IPS-20b (cell line): ENCODE measurements around the gene GMIP.
A peak's percentile ranks its signal among the peaks of the same experiment; 100 is the strongest.
"Not testable (repeated sequence)": the region's sequence is repeated elsewhere in the genome, so short reads cannot be mapped to it uniquely, and the experiment has no call there.

Experiments
- H3K27ac ChIP-seq: one replicate; pipeline ENCODE4 v1.5.1; 2013; ENCODE audit warnings: low read length
- H3K27me3 ChIP-seq: 2 replicates; pipeline ENCODE4 v1.6.1; 2013; ENCODE audit warnings: mild to moderate bottlenecking, low read length, inconsistent platforms; ENCODE audit not compliant: insufficient read depth
- H3K36me3 ChIP-seq: 2 replicates; pipeline ENCODE4 v1.6.1; 2013; ENCODE audit warnings: low read depth, mild to moderate bottlenecking, inconsistent platforms, low read length, moderate library complexity; ENCODE audit not compliant: insufficient read depth
- H3K4me1 ChIP-seq: 2 replicates; pipeline ENCODE4 v1.6.1; 2013; ENCODE audit warnings: mild to moderate bottlenecking, control low read depth, inconsistent platforms, low read length, moderate library complexity; ENCODE audit not compliant: insufficient read depth
- H3K4me3 ChIP-seq: 2 replicates; pipeline ENCODE4 v1.5.1; 2013; ENCODE audit warnings: mild to moderate bottlenecking, low read length, inconsistent platforms
- H3K9ac ChIP-seq: 2 replicates; pipeline ENCODE4 v1.6.1; 2013; ENCODE audit warnings: low read depth, mild to moderate bottlenecking, inconsistent platforms, low read length, moderate library complexity
- H3K9me3 ChIP-seq: 2 replicates; pipeline ENCODE4 v1.6.1; 2013; ENCODE audit warnings: mild to moderate bottlenecking, low read depth, low read length, inconsistent platforms; ENCODE audit not compliant: insufficient read depth

Gene GMIP

DNA sequence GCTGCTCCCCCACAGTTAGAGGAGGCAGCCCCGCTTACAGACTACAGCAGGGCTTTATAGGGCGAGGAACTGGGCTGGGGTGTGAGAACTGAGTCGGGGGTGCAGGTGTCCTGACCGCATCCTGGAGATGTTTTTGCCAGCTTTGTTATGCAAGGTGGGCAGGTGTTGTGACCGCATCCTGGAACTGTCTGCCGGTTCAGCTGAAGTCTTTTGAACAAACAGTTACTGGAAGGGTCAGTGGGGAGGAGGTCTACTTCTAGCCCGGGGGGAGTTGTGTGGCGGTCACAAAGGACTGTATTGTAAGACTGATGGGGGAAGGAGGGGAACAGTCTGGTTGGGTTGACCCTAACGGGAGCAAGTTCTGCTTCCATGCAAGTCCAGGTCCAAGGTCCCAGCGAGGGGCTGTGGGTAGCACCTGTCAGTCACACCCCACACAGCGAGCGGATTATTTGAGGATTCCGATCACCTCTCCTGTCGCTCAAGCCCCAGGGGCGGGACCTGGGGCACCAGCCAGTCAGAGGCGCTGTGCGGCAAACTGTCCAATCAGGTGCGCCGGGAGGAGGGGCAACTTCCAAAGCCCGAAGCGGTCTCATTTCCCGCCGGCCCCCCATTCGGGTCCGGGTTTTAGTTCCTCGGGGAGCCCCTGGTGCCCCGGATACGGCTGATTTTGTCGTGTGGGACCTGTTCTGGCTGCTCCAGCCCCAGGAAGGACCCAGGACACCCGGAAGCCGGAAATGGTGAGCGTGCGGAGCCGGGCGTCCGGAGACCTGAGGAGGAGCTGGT is 25.0 kb upstream of the GMIP start, which contains the start of gene ZNF101:
ZNF101 (plus strand) TSS at position 610 of the 783 bp plus-strand sequence; CDS start at position 735, 125 bp downstream.
- Histone ChIP-seq H3K27ac (peak within 1 kb of the TSS; percentile 42), H3K9me3 (no peaks in the 10 kb centered on the region), H3K9ac (peak within 1 kb of the TSS; percentile 87), H3K36me3 (peaks cover 14% of the 10 kb centered on the region), H3K4me1 (peaks cover 9% of the 10 kb centered on the region; the same call in 1 of the 2 replicates), H3K4me3 (peak within 1 kb of the TSS; percentile 85), H3K27me3 (no peaks in the 10 kb centered on the region)

DNA sequence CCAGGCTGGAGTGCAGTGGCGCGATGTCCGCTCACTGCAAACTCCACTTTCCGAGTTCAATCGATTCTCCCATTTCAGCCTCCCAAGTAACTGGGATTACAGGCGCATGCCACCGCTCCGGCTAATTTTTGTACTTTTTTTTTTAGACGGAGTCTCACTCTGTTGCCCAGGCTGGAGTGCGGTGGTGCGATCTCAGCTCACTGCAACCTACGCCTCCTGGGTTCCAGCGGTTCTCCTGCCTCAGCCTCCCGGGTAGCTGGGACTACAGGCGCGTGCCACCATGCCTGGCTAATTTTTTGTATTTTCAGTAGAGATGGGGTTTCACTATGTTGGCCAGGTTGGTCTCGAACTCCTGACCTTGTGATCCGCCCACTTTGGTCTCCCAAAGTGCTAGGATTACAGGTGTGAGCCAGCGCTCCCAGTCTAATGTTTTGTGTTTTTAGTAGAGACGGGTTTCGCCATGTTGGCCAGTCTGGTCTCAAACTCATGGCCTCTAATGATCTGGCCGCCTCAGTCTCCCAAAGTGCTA is 22.0 kb upstream of the GMIP start:
- H3K36me3 ChIP-seq, H3K27ac ChIP-seq, H3K27me3 ChIP-seq, H3K9ac ChIP-seq, H3K9me3 ChIP-seq, H3K4me3 ChIP-seq: not testable (repeated sequence)
- H3K4me1 ChIP-seq, result peaks cover 16% of the 10 kb centered on the region; the same call in 1 of the 2 replicates

DNA sequence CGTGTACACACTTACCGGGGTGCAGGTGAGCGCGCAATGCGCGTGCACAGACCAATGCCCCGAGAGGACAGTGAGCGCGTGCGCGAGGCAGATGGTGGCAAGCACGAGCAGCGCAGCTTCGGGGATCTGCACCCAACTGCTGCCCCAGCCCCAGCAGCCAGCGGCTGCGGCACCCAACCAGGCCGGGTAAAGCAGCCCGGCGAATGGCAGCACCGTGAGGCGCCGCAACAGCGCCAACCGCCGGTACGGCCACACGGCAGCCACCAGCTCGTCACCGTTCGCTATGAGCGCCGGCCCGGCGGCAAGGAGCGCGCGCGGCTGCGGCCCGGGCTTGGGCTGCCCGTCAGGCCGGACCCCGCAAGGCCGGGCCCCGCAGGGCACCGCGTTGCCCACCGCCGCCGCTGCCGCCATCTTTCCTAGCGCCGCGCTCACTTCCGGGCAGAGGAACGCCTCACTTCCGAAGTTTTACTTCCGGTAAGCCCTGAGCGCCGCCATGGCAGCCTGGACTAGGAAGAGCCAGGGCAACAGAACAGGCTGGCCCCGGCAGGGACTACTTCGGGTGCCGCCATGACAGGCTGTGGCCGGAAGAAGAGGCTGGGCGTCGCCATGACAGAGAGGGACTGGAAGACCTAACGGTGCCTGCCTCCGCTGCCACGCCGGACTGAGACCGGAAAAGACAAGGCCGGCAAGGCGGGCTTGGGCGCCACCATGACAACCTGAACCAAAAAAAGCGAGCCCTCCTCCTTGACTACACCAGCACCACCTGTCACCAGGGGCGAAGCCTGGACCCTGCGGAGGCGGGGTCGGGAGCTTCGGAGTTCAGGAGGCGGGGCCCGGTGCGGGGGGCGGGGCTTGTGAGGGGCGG is 20.0 kb upstream of the GMIP start, which contains the start of gene ATP13A1:
ATP13A1 (minus strand) TSS at position 421 of the 865 bp plus-strand sequence; CDS start at position 411, 10 bp downstream.
- Histone ChIP-seq H3K9me3 (no peaks in the 10 kb centered on the region), H3K27me3 (no peaks in the 10 kb centered on the region), H3K4me1 (peaks cover 14% of the 10 kb centered on the region; the same call in 1 of the 2 replicates), H3K9ac (peak within 1 kb of the TSS; percentile 92), H3K27ac (peak within 1 kb of the TSS; percentile 79), H3K4me3 (peak within 1 kb of the TSS; percentile 79), H3K36me3 (peaks cover 19% of the 10 kb centered on the region)

DNA sequence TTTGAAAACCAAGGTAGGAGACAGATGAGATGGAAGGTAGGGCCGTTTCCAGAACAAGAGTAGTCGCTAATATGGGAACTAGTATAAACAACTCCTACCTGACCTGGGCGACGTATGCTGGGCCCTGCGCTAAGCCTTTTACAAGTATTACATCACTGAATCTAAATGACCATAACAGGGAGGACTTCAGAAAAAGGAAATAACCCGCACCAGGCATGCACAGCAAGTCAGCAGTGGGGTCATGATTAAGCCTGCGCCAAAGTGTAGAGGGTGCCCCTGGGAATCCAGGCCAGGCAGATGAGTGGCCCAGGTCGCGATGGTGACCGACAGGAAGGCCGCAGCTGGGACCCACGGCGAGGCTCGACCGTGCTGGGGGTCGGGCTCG is 19.4 kb upstream of the GMIP start:
- Histone ChIP-seq H3K36me3 (peaks cover 25% of the 10 kb centered on the region), H3K4me3 (peak overlapping the region; percentile 79), H3K9ac (peak overlapping the region; percentile 92), H3K27me3 (no peaks in the 10 kb centered on the region), H3K9me3 (no peaks in the 10 kb centered on the region), H3K4me1 (peaks cover 9% of the 10 kb centered on the region; the same call in 1 of the 2 replicates), H3K27ac (peak overlapping the region; percentile 79)

DNA sequence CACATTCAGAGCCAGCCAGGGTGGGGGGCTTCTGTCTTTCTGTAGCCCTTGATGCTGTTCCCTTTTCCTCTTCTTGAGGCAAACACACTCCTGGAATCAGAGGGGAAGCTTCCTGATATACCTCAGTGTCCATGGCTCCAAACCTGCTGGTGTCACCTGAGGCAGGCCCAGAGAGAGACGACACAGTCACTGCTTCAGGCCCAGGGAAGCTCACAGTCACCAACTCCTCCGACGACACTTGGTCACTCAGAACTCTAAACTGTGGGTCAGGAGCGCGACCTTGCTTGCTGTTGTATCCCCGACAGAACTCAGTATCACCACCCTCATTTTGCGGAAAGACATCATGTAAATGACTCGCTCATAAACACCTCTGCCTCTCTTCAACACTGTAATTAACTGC is 18.9 kb upstream of the GMIP start:
- peak overlapping the region; percentile 79 for H3K4me3 ChIP-seq
- peaks cover 30% of the 10 kb centered on the region for H3K36me3 ChIP-seq
- no peaks in the 10 kb centered on the region for H3K9me3 ChIP-seq
- no peak overlapping the region for H3K27ac ChIP-seq
- H3K27me3 ChIP-seq, result no peaks in the 10 kb centered on the region
- peak overlapping the region; percentile 92 for H3K9ac ChIP-seq
- H3K4me1 ChIP-seq, result peaks cover 8% of the 10 kb centered on the region; the same call in 1 of the 2 replicates

DNA sequence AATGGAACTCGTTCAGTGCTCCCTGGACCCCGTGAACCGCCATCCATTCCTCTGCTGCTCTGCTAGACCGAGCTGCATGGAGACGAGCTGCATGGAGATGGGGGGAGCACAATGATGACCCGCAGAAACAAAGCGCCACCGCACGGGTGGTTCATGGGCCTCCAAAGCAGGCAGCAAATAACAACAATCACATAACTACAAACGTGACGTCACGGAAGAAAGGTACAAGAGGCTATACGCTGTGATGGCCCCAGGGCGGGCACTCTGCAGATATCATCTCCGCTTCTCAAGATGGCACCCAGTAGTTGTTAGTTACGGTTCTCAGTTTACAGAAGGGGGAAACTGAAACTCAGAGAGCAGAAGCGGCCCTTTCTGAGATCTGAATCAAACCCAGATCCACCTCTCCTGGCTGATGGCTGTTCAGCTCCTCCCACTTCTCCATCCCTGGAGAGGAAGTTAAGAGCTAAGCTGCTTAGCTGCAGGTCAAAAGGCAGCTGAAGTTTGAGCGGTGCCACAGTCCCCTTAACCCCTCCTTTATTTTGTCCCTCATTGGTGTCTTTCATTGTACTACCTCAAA is 18.3 kb upstream of the GMIP start:
- Histone ChIP-seq H3K9me3 (no peaks in the 10 kb centered on the region), H3K27me3 (no peaks in the 10 kb centered on the region), H3K9ac (no peak overlapping the region), H3K4me1 (peaks cover 8% of the 10 kb centered on the region; the same call in 1 of the 2 replicates), H3K36me3 (peaks cover 36% of the 10 kb centered on the region), H3K4me3 (peak overlapping the region; percentile 79), H3K27ac (no peak overlapping the region)

DNA sequence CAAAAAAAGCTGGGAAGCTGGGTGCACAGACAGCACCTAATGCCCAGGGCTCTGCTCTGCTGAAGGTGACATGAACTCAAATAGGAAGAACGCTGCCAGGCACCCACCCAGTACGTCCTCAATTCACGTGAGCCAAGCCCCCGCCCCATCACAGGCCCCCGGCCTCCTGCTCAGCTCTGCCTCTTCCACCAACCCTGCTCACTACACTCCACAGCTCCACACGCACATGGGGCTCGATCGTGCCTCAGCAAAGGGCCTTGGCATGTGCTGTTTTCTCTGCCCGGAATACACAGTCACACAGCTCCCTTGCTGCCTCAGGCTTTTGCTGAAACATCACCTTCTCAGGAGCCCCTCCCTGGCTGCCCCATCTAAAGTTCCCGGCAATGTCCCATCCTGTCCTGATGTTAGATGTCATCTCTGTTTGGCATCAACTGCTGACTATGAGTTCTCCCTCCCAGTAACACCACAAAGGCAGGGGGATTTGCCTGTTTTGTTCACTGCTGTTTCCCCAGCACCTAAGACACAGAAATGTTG is 17.8 kb upstream of the GMIP start:
- Histone ChIP-seq H3K27ac (no peak overlapping the region), H3K9ac (no peak overlapping the region), H3K36me3 (peaks cover 42% of the 10 kb centered on the region), H3K9me3 (no peaks in the 10 kb centered on the region), H3K27me3 (no peaks in the 10 kb centered on the region), H3K4me3 (0 out of 2 replicates have a peak overlapping the region, but pooled peaks have one; percentile 11), H3K4me1 (peaks cover 8% of the 10 kb centered on the region; the same call in 1 of the 2 replicates)

DNA sequence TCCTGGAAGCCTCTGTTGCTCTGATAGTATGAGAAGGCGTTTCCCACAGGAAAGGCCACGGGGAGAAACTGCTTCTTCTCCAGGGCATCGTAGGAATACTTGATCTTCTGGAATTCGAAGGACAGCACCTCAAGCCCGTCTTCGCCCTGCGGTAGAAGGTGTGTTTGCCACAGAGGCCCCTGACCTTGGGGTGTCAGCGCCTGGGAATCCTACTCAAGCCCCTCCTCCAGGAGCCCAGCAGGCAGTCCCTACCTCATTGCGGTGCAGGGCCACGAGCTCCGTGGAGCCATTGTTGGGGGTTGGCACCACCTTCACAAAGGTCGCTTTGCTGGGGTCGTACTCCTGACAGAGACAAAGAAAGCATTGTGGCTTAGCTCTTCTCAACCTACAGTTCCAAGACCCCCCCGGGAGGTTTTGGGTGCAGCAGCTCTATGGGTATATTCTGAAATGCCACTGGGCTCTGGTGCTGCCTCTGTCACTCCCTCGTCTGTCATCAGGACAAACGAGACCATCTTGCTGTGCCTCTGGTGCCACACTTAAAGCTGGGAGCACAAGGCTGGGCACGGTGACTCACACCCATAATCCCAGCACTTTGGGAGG is 16.3 kb upstream of the GMIP start:
- H3K4me1 ChIP-seq, result peaks cover 8% of the 10 kb centered on the region; the same call in 1 of the 2 replicates
- no peaks in the 10 kb centered on the region for H3K9me3 ChIP-seq
- no peak overlapping the region for H3K9ac ChIP-seq
- H3K27ac ChIP-seq, result no peak overlapping the region
- H3K4me3 ChIP-seq, result no peak overlapping the region
- H3K27me3 ChIP-seq, result no peaks in the 10 kb centered on the region
- peaks cover 56% of the 10 kb centered on the region for H3K36me3 ChIP-seq

DNA sequence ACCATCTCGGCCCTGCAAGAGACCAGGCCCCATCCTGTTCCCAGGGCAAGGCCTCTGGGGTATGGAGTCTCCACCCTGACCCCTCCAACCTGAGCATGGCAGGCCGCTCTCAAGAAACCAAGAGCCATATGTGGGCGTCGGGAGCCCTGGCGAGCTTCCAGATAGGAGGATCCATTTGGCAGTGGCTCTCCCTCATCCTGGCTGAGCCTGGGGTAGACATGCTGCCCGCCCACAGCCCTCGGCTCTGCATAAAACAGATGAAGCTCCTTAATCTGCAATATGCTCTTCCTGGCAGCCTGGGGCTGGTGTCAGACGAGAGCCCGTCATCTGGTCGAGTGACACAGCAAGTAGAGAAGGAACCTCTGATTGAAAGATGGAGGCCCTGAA is 13.9 kb upstream of the GMIP start:
- H3K9ac ChIP-seq, result no peak overlapping the region
- H3K27me3 ChIP-seq, result no peaks in the 10 kb centered on the region
- H3K4me3 ChIP-seq, result no peak overlapping the region
- H3K36me3 ChIP-seq, result peaks cover 80% of the 10 kb centered on the region
- H3K9me3 ChIP-seq, result no peaks in the 10 kb centered on the region
- peaks cover 5% of the 10 kb centered on the region; the same call in 1 of the 2 replicates for H3K4me1 ChIP-seq
- no peak overlapping the region for H3K27ac ChIP-seq

DNA sequence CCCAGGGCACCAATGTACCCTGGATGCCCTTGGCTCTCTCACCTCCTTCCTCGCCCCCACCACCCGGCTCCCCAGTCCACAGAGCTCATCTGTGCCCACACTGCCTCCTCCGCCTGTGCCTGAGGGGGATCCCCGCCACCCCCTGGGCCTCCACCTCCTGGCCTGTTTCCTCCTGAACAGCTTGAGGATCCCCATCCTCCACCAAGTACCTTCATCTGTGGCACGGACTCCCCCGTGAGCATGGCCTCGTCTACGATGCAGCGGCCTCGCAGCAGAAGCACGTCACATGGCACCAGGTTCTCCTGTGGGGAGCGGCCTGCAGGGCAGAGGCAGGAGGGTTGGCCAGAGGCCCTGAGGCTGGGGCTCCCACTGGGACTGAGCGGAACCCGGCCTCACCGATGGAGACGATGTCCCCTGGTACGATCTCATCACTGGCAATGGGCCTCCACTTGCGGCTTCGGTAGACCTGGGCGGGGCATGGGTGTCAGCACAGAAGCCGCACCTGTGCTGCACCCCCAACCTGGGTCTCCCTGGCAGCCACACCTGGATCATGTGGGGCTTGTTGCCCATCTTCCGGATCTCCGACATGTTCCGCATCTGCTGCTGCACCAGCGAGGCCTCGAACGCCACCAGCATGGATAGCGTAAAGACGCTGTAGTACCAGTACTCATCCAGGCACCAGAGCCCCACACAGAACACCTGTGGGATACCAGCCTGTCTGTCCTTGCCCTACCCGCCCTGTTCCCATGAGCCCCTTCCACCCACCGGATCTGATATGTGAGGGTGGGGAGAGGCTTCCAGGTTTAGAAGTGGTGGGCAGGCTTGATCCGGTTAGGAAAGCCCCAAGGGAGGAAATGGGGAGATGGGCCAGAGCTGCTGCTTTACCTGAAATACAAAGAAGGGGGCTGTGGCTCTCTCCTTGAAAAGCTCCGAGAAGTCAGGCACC is 13.3 kb upstream of the GMIP start:
- Histone ChIP-seq H3K27ac (no peak overlapping the region), H3K27me3 (no peaks in the 10 kb centered on the region), H3K9ac (no peak overlapping the region), H3K4me1 (no peaks in the 10 kb centered on the region), H3K4me3 (no peak overlapping the region), H3K36me3 (peaks cover 86% of the 10 kb centered on the region), H3K9me3 (no peaks in the 10 kb centered on the region)
